ENCODE data around the gene MDC1.
"Not testable (repeated sequence)": the region's sequence is repeated elsewhere in the genome, so short reads cannot be mapped to it uniquely, and the experiment has no call there.

Gene MDC1

DNA sequence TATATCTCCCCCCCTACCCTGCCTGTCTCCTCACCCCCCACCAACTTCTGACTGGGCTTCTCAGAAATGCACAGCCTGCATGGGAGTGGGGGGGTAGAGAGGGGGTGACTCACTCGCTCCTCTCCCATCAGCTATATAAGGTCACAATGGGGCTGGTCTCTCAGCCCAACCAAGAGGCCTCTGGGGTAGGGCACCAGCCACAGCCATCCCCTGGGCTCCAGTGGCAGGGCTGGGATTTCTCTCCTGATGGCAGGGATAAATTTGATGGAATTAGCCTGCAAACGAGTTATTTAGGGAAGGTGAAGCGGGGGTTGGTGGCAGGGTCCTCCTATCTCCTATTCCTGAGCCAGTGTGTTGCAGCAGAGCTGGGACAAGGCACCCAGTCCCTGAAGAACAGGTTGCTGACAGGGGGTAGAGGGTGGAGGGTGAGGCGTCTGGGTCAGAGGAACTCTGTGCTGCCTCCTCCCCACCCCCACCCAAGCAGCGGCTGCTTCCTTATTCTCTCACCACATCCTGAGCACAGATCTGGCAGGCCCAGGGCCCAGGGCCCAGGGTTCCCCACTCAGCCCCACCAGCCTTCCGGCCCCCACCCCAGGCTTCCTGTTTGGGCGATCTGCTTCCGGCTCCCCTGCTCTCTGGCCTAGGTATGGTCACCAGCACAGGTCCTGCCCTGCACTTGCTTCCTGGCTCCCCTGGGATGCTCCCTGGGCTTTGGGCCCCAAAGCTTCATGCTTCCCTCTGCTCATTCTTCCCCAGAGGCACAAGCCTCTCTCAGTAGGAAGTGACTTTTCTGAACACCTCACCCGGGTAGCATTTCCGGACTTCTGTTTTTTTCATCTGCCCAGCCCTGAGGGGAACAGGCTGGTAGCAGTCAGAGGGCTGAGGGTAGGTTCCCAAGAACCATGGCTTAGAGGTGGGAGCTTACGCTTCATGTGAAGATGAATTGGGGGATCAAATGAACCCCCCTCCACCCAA lies 34.7 kb downstream of the MDC1 start:
- DNase-seq, result peak; percentile 95

DNA sequence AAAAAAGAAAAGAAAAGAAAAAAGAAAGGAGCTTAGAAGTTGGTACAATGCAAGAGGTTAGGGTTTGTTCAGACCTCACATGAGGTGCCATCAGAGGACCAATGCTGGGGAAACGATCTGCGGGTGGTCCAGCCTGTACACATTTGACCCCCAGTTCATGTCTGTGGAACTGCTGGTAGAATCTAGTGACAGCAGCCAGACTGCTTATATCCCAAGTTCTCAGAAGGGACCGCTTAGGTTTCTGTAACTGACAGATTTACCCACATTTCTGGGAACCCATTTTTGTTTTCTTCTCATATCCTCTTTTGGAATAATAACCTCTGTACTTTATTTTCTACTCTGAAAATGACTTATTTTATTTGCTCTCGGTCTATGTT lies 35.3 kb downstream of the MDC1 start:
- DNase-seq, result no peak

DNA sequence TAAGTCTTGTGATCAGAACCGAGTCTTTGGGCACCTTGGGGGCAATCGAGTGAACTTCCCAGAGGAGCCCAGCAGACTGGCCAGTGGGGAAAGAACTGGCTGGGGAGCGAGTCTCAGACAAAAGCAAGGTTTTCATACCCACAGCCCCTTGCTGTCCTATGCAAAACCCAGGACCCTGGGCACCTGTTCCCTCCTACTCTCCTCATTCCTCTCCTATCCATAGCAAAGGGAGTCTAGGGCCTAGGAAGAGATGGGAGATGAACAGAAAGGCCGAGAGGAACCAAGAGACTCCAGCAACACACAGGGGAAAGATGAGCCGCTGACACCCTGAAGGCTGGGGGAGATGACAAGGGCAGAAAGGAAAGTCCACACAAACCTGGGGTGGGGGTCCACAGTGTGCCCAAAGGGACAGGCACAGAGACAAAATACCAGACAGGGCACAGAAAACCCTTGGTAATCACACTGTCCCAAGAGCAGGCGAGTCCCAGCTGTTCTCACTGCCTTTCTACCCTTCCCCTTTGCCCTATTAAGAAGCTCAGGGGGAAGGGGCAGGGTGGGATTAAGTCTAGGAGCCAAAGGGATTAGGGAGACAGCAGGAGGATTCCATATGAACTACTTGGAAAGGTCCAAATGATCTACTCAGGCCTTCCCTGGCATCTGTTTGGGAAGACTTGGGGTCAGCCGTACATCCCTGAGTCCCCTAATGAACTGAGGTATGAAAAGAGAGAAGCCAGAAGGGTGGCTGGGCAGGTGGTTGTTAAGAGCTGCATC lies 37.1 kb downstream of the MDC1 start:
- no peak for DNase-seq

DNA sequence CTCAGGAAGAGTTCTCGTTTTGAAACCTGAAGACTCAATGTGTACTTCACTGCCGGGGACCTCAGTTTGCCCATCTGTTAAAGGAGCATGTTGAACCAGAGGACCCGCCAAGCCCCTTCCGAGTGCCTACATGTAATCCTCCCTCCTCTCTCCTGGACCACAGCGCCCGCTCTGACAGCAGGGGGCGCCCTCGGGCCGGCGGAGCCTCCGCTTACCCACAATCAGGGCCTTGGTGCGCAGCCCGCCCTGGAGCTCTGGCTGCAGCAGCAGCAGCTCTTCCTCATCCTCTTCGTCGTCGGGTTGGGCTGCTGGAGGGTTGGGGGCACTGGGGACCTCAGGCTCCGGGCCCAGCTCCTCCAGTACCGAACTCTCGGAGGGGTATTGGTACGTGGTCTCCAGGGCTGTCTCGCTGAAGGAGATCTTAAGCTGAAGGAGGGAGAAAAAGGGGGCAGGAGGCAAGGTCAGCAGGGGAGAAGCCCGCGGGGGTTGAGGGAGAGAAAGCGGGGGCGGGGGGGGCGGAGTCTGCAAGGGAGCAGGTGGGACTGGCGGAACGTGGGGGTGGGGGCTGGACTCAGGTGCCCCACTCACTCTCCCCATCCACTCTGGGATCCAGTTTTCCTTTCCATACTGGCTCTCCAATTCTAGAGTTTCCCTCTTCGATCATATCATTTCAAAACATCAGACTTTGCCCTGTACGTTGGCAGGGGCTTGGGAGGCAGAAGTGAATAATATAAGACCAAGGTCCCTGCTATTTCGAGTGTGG lies 37.9 kb downstream of the MDC1 start:
- DNase-seq, result peak; percentile 68

DNA sequence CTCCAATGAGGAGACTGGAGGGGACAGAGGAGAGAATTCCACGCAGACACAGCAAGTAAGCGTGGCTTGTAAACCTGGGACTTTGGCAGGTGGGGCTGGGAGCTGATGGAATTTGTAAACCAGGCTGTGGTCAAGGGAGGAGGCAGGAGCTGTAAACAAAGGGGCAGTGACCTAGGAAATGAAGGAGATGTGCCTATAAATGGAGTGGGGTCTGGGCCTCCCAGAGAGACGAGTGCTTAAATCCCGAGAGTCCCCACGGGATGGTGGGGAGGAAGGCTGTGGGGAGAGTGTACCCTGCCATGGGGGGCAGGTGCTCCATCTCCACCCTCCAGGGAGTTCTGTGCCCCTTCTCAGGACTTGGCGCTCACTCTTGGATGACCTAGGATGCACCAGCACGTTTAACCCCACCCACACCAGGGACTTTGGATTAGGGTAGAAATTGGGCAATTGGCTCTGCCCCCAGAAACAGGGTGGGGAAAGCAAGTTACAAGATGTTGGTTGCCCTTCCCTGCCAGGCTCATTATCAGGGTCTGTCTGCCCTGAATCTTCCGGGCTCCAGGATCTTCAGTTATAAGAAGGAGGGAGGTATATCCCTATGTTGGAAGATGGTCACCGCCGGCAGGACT lies 40.3 kb downstream of the MDC1 start:
- no peak for DNase-seq

DNA sequence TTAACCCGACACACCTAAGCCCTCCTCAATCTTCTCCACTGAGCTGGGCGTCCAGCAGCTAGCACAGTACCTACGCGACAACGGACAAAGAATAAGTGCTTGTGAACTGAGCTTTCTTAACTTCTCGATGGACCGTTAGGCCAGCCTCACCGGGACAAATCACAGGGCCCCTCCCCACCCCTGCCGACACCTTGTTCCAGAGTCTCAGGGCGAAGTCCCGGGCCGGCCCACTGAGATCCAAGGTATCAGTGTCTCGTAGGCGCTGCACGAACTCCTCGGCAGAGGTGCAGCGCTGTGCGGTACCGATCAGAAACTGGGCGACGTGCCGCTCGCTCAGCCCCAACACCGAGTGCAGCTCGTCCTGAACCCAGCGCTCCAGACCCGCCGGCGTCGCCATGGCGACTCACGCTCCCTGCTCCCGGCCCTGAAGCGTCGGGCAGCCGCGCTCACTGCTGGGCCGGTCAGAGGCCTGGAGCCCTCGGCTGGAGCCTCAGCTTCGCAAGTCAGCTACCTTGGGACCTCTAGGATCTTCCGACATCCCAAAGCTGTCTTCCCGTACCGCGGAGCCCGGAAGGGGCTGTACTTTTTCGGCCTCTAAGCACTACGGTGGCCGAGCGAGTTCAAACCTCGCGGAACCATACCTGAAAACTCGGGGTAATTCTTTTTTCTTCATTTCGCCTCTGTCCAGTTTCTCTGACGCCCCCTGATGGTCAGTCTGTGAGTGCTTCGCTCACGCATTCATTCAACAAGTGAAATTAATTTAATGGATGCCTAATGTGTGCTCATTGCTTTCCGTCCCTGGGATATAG lies 44.4 kb downstream of the MDC1 start, which contains the start of gene DHX16:
DHX16 (minus strand) TSS at position 562 of the 809 bp plus-strand sequence; CDS start at position 397, 165 bp downstream.
- DNase-seq, result peak; percentile 98

DNA sequence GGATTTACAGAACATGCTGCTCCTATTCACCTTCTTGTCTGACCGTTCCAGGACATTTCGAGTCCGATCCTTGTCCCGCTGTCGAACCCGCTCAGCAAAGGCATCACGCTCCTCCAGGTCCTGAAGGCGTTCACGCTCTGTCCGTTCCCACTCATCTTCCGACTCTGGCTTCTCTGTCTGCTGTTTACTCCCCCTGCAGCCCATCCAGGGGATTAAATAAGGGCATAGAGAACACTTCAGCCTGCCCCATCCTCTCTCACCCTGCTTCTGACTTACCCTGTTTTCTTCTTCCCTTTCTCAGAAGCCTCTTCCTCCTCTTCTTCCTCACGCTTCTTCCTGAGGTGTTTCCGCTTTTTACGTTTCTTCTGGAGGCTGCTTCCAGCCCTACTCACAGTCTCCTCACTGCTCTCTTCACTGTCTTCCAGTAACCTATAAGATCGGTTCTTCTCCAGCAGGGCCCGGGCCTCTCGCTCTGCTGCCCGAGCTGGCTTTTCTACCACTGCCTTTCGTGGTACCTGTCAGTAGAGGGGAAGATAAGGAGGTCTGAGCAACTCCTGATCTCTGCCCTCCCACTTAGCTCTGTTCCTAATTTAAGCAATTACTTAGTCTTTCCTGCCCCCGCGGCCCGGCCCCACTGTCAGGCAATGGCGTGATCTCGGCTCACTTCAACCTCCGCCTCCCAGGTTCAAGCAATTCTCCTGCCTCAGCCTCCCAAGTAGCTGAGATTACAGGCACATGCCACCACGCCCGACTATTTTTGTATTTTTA lies 46.1 kb downstream of the MDC1 start:
- DNase-seq, result no peak

DNA sequence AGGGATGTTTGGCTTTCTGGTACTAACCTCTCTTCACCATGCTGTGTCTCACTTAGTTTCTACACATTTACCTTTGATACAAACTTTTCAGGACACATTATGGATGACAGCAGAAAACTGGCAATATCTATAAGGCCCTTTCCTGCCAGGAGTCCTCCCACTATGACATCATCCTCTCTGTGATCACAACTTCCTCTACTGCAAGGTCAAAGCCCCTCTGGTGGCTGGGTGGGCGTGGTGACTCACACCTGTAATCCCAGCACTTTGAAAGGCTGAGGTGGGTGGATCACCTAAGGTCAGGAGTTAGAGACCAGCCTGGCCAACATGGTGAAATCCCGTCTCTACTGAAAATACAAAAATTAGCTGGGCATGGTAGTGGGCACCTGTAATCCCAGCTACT lies 50.8 kb downstream of the MDC1 start:
- not testable (repeated sequence) for DNase-seq

DNA sequence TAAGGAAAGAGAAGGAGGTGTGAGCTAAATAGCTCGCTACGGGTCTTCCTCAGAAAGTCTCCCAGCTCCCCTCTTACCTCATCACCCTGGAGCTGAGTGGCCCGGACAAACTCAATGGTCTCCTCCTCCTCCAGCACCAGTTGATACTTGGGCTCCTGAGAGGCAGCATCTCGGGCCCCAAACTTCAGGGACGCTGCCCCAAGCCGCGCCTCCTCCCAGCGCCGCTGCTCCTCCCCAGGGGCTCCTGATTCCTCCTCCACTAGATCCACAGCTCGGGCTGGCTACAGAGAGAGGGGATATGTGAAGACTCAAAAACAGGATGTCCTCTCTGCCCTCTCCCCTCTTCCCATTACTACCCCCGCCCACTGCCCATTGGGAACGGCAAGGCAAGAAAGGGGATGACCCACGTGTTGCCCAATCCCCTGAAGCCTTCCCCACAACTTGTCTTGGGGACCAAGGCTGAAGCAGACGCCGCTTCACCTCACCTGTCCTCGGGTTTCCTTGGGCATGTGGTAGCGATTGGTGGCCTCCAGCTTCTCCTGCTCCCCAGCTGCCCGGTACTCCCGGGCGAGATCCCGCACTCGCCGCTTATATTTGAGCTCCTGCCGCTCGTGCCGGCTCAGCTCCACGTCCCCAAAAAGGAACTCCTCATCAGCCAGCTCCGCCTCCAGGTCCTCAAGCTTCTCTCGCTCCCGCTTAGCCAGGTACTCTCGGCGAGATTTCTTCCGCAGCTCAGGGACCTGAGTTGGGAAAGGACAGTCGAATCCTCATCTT lies 51.9 kb downstream of the MDC1 start:
- DNase-seq, result no peak

DNA sequence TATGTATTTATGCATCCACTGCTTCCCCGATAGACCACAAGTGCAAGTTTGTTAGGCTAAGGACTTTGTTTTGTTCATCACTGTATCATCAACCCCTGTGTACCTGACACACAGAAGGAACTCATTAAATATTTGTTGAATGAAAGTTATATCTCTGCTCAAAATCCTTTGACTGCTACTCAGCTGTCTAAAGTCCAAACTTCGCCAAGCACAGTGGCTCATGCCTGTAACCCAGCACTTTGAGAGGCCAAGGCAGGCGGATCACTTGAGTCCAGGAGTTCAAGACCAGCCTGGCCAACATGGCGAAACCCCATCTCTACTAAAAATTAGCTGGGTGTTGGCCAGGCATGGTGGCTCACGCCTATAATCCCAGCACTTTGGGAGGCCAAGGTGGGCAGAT lies 59.2 kb downstream of the MDC1 start:
- not testable (repeated sequence) for DNase-seq

DNA sequence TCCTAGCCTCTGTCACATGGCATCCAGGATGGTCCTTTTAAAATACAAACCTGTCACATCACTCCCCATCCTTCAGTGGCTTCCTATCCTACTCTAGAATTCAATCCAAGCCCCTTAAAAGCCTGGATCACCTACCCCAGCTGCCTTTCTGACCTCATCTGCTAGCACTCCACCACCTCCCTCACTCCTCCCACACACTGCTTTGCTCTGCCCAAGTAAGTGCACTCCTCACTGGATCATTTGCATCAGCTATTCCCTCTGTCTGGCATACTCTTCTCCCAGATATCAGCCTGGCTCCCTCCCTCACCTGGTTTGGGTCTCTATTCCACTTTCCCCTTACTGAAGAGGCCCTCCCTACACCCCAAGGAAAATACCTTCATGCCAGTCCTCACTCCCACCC lies 59.6 kb downstream of the MDC1 start:
- DNase-seq, result no peak

DNA sequence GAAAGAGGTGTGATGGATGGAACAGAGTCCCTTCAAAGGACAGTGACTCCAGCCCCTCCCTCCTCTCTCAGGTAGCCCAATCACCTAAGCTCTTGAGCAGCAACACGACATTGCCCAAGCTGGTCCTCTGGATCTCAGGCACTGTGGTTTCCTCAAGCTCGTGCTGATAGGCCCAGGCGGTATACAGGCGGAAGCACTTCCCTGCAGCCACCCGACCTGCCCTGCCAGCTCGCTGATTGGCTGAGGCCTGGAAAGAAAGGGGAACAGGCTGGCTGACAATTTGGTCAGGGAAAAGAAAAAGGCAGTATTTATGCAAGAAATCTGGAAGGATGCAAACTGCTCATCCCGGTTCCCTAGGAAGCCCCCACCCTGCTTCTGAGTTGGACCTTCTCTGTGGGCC lies 60.6 kb downstream of the MDC1 start:
- DNase-seq, result no peak

DNA sequence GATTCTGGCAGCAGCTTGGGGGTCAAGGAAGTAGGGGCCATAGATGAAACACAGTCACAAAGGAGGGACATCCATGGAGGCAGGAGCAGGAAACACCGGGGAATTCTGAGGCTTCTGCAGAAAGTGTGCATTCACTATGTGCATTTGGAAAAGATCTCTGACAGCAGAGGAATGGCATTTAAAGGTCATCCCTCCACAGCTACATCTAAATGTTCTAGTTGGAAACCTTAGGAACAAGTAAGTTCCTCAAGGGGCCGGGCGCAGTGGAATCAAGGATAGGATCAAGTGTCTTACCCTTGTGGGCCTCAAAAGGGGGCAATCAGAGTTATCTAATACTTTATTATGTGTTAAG lies 61.4 kb downstream of the MDC1 start:
- no peak for DNase-seq

DNA sequence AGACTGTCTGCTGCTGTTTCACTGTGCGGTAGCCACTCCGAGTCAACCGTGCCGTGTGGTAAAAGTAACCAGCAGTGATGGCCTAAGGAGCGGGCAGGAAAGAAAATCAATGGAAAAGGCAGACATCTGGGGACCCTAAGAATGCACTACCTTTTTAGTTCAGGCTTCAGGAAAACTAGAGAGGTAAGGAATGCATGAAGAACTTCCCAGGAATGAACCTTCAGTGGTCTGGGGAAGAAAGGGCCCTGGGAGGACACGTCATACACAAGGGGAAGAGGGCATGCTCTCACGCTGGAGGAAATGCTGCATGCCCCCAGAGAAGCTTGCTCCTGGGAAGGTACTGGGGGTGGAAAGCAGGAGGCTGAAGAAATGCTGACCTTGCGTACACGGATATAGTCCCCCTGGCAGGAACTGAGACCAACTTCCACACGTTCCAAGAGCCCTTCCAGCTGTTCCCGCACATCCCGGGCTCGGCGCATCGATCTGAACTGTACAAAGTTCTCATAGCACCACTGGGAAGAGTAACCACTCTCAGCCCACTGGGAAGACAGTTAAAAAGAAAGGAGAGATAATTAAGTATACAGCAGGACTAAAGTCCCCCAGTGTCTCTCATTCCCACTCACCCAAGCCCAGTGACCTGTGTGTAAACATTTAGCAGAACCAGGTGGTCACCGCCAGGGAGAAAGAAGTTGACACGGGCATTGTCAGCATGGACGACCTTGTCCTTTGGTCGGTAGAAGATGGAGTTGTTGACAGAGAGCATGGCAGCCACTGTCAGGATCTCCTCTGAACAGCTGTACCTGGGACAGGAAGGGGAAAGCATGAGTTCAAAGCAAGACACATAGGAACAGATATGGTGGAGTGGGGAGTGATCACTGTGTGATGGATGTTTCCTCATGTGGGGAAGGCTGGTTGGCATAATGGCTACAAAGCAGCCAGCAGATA lies 62.0 kb downstream of the MDC1 start:
- DNase-seq, result no peak

DNA sequence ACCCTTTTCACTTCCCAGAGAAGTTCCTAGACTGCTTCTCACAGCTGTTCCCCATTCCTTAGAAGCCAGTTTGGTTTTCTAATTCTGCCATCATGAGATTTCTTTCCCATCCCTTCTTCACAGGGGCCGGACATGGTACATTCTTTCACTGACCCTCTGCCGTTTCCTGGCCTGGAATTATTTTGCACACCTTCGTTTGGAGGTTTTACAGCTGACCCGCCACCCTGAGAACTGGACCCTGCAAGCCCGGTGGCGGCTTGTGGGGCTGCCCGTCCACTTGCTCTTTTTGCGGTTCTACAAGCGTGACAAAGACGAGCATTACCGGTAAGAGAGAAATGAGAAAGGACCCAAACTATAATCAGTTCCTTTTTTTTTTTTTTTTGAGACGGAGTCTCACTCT lies 65.9 kb downstream of the MDC1 start:
- DNase-seq, result no peak

All from fibroblast of skin of abdomen (primary cell).